Psoas muscle (tissue), 8 donors: ENCODE data around the gene HOXD1. TPM values are rescaled to one million over a fixed set of nuclear protein-coding genes. Genes with fewer than 3 reads are reported as not detected.

Experiments used
- ATAC-seq, 4 donors: fragments of 200-7000 bp; cut with Tn5 transposase; one replicate each; pipeline ENCODE4 v1.9.1; 2020; ENCODE audit warnings: moderate library complexity in 3 of 4, mild to moderate bottlenecking in 2 of 4
- DNase-seq, 2 donors: peaks; one replicate each; pipeline ENCODE4 v3.0.0-alpha.2; 2020
- H3K27ac ChIP-seq: fragments of 200-600 bp; one replicate; pipeline ENCODE4 v1.8.0; 2022
- H3K27me3 ChIP-seq, 3 donors: fragments of 200-600 bp in 1 of 3; one replicate each; pipeline versions ENCODE4 v1.6.1 to v1.8.0; 2013 to 2022; ENCODE audit warnings: low read length in 2 of 3, mild to moderate bottlenecking in 2 of 3, moderate library complexity in 1 of 3; ENCODE audit not compliant: insufficient read depth in 3 of 3
- H3K36me3 ChIP-seq, 2 donors: fragments of 200-600 bp in 1 of 2; one replicate each; pipeline versions ENCODE4 v1.6.1 to v1.8.0; 2013 to 2022; ENCODE audit warnings: low read depth in 1 of 2, mild to moderate bottlenecking in 1 of 2, moderate library complexity in 1 of 2; ENCODE audit not compliant: insufficient read depth in 1 of 2
- H3K4me1 ChIP-seq: fragments of 200-600 bp; one replicate; pipeline ENCODE4 v1.8.0; 2022
- H3K4me3 ChIP-seq: fragments of 200-600 bp; one replicate; pipeline ENCODE4 v1.8.0; 2022; ENCODE audit warnings: mild to moderate bottlenecking
- H3K9me3 ChIP-seq: fragments of 200-600 bp; one replicate; pipeline ENCODE4 v1.8.0; 2022
- CTCF ChIP-seq: fragments of 200-600 bp; IDR thresholded peaks from one replicate; pipeline ENCODE4 v1.8.0; 2022; ENCODE audit warnings: antibody characterized with exemption
- WGBS, 3 donors: extraction: QIAGEN DNeasy Blood & Tissue Kit; methylation state at CpG; one replicate each; pipeline versions ENCODE4 v1.1.6 to v1.1.7; 2013; 5-methylcytosine and 5-hydroxymethylcytosine counted together
- intact Hi-C, 2 donors: fragments of 100-400 bp; cut with DNase I; formaldehyde crosslinking; loops; one replicate each; pipeline versions ENCODE4 v1.11.0 to v1.14.2; 2022
- polyA plus RNA-seq, 3 donors: library from polyadenylated mRNA; stranded (reverse); fragments of 200-250 nt; gene quantifications; one replicate each; pipeline ENCODE4 v1.2.3, GENCODE V29; 2013
- total RNA-seq, 4 donors: library from RNA; stranded (reverse); fragmentation: NEBNext Ultra II Directional in 2 of 4; extraction: Animal tissue kit (Norgen Biotek cat#: 25700) in 2 of 4; gene quantifications; one replicate each; pipeline versions ENCODE4 v1.2.1 to v1.2.4, GENCODE V29; 2021 to 2023
- donor health status: healthy with polysubstance abuse.
- donor health status: DM: no; HTN: no; CAD: no; lungs with moderate emphysema.
- donor health status: Bipolar disorder and iron deficiency.
- donor health status: healthy.
- donor health status: DM: yes; HTN: yes; CAD: no.
- donor health status: DM: no; HTN: no; CAD: no.
- donor health status: DM: no; HTN: no; CAD: no.
- donor health status: DM: yes; HTN: yes; CAD: no.

The HOXD1 gene
- total and polyA plus RNA-seq, 7 donors, result 0.12 to 0.79 (median 0.16) TPM; not detected in 3

GRCh38 chr2:176140513-176141317 lies 47.8 kb upstream of the HOXD1 start:
- Histone ChIP-seq H3K4me3 (peak overlapping the region; percentile 89), H3K9me3 (no peaks in the 10 kb centered on the region), H3K4me1 (peaks cover 18% of the 10 kb centered on the region), H3K27me3 (no peaks in the 10 kb centered on the region), H3K36me3 (no peaks in the 10 kb centered on the region), H3K27ac (peak overlapping the region; percentile 93)
- peak; percentile 76 to 89 for DNase-seq
- TF ChIP-seq CTCF, result peak; percentile 97
- WGBS, 3 donors, result 10 to 19% (median 11%) methylated on average over 32 to 48 of the region's 48 CpGs
- peak; percentile 81 to 86 (median 82) for ATAC-seq
- intact Hi-C loops, result loop anchor here (1.0 to 5.0 kb wide), 6 partner anchors 132 to 497 kb away; no protein-coding TSS in a partner anchor

GRCh38 chr2:176142281-176142680 lies 46.2 kb upstream of the HOXD1 start:
- DNase-seq (no peak), ATAC-seq (no peak)
- intact Hi-C loops, result loop anchor here (5.0 kb wide), 4 partner anchors 130 to 495 kb away; no protein-coding TSS in a partner anchor
- Histone ChIP-seq H3K4me1 (peaks cover 21% of the 10 kb centered on the region), H3K27ac (no peak overlapping the region), H3K27me3 (no peaks in the 10 kb centered on the region), H3K36me3 (no peaks in the 10 kb centered on the region), H3K4me3 (no peak overlapping the region), H3K9me3 (no peaks in the 10 kb centered on the region)
- no peak for TF ChIP-seq CTCF
- 80 to 92% (median 84%) methylated on average over 2 of the region's 2 CpGs for WGBS, 3 donors

- ATAC-seq, result no peak
- H3K27ac ChIP-seq, result no peak overlapping the region
- WGBS, 3 donors, result 86 to 92% (median 90%) methylated on average over 4 of the region's 4 CpGs
- TF ChIP-seq CTCF, result no peak
- intact Hi-C loops, result no loop called here
- H3K36me3 ChIP-seq, result peaks cover 0 to 11% of the 10 kb centered on the region in 2 donors
- H3K27me3 ChIP-seq, result no peaks in the 10 kb centered on the region
- no peak for DNase-seq
- H3K4me1 ChIP-seq, result peaks cover 9% of the 10 kb centered on the region
- no peak overlapping the region for H3K4me3 ChIP-seq
- H3K9me3 ChIP-seq, result no peaks in the 10 kb centered on the region
These were observed 43.1 kb upstream of the HOXD1 start for GRCh38 chr2:176145085-176145969.

GRCh38 chr2:176146101-176146500 lies 42.4 kb upstream of the HOXD1 start:
- H3K4me3 ChIP-seq, result no peak overlapping the region
- peaks cover 9% of the 10 kb centered on the region for H3K4me1 ChIP-seq
- H3K9me3 ChIP-seq, result no peaks in the 10 kb centered on the region
- ATAC-seq (no peak), DNase-seq (no peak)
- H3K36me3 ChIP-seq, result peaks cover 0 to 12% of the 10 kb centered on the region in 2 donors
- H3K27ac ChIP-seq, result no peak overlapping the region
- intact Hi-C loops, result no loop called here
- 24 to 47% (median 26%) methylated on average over 6 of the region's 6 CpGs for WGBS, 3 donors
- TF ChIP-seq CTCF, result no peak
- H3K27me3 ChIP-seq, result no peaks in the 10 kb centered on the region
